K562 (cell line): ENCODE results near the gene THEMIS.

Experiments used
- ATF7 ChIP-seq: fragments of 450-650 bp; IDR thresholded peaks from 2 replicates; pipeline ENCODE4 v1.7.1; 2014; ENCODE audit warnings: mild to moderate bottlenecking, moderate library complexity
- SPI1 ChIP-seq: IDR thresholded peaks from 2 replicates; pipeline ENCODE4 v1.6.1; 2011; ENCODE audit warnings: low read depth, low read length, control low read depth, borderline replicate concordance

- TF ChIP-seq SPI1 (no peak), ATF7 (no peak)
Observed at GRCh38 chr6:127937102-127937501, 36.2 kb upstream of the THEMIS start.
